HepG2 (cell line): ENCODE measurements around the gene LRRC8E. TPM values are rescaled to one million over a fixed set of nuclear protein-coding genes. Genes with fewer than 3 reads are reported as not detected.

Source experiments
- EEA1 ChIP-seq: sonication (generic); formaldehyde crosslinking; IDR thresholded peaks from 2 replicates; pipeline ENCODE4 v1.5.1; 2020; ENCODE audit warnings: mild to moderate bottlenecking, missing genetic modification reagents, borderline replicate concordance
- GATAD2A ChIP-seq: IDR thresholded peaks from 2 replicates; pipeline ENCODE4 v1.6.1; 2016
- JUN ChIP-seq: sonication (generic); formaldehyde crosslinking; IDR thresholded peaks from 2 replicates; pipeline ENCODE4 v1.4.0; 2020; ENCODE audit warnings: mild to moderate bottlenecking, missing genetic modification reagents
- KAT8 ChIP-seq: IDR thresholded peaks from 2 replicates; pipeline ENCODE4 v1.6.1; 2016; ENCODE audit warnings: missing genetic modification reagents, missing compliant biosample characterization
- SKI ChIP-seq: fragments of 450-650 bp; IDR thresholded peaks from one replicate; pipeline ENCODE4 v1.6.1; 2018; ENCODE audit warnings: mild to moderate bottlenecking; ENCODE audit not compliant: partially characterized antibody
- SRSF1 ChIP-seq: fragments of 200-400 bp; formaldehyde crosslinking; optimal IDR thresholded peaks from 2 replicates; pipeline ENCODE3; 2017; ENCODE audit warnings: mild to moderate bottlenecking, low read depth, low read length, moderate library complexity
- ZNF143 ChIP-seq: sonication (generic); formaldehyde crosslinking; IDR thresholded peaks from 2 replicates; pipeline ENCODE4 v1.4.0; 2020; ENCODE audit warnings: missing genetic modification reagents
- ZNF160 ChIP-seq: sonication (generic); formaldehyde crosslinking; IDR thresholded peaks from 2 replicates; pipeline ENCODE4 v1.8.0; 2022; ENCODE audit warnings: mild to moderate bottlenecking, inconsistent platforms, missing genetic modification reagents
- ZNF264 ChIP-seq: sonication (generic); formaldehyde crosslinking; IDR thresholded peaks from 2 replicates; pipeline ENCODE4 v1.4.0; 2020; ENCODE audit warnings: missing genetic modification reagents
- ZNF530 ChIP-seq: sonication (generic); formaldehyde crosslinking; IDR thresholded peaks from 2 replicates; pipeline ENCODE4 v1.5.0; 2020; ENCODE audit warnings: low read depth, mild to moderate bottlenecking, missing genetic modification reagents
- ZNF891 ChIP-seq: sonication (generic); formaldehyde crosslinking; IDR thresholded peaks from 2 replicates; pipeline ENCODE4 v1.5.0; 2020; ENCODE audit warnings: mild to moderate bottlenecking, missing genetic modification reagents
- ZSCAN21 ChIP-seq: sonication (generic); formaldehyde crosslinking; IDR thresholded peaks from 2 replicates; pipeline ENCODE4 v1.8.0; 2022; ENCODE audit warnings: mild to moderate bottlenecking, missing genetic modification reagents, moderate library complexity, borderline replicate concordance
- polyA plus RNA-seq, 8 experiments: library from polyadenylated mRNA; depleted of rRNA in 3 of 8; stranded (reverse) in 7 of 8; unstranded in 1 of 8; fragments of >200 nt; fragmentation: Illumina TruSeq in 4 of 8; extraction: Trizol in 4 of 8; gene quantifications; 2 replicates each; pipeline versions ENCODE4 v1.2.1 to v1.2.3, GENCODE V29; 2011 to 2016; ENCODE audit warnings: low read depth in 4 of 8, missing spikeins in 1 of 8, mixed read lengths in 1 of 8; ENCODE audit not compliant: insufficient read depth in 1 of 8
- total RNA-seq, 5 experiments: library from RNA; depleted of rRNA; stranded (reverse); fragments of >200 nt; fragmentation: Illumina TruSeq; extraction: Trizol; gene quantifications; 2 replicates each; pipeline ENCODE4 v1.2.3, GENCODE V29; 2016; ENCODE audit warnings: low read depth in 1 of 5
- TF ChIP-seq, protein P1 (sequence below): IDR thresholded peaks from 2 replicates; pipeline ENCODE4 v1.6.1; 2016
- TF ChIP-seq, protein P2 (sequence below): sonication (generic); formaldehyde crosslinking; IDR thresholded peaks from 2 replicates; pipeline ENCODE4 v1.8.0; 2023; ENCODE audit warnings: mild to moderate bottlenecking, missing genetic modification reagents
- TF ChIP-seq, protein P3 (sequence below): sonication (generic); formaldehyde crosslinking; conservative IDR thresholded peaks from 2 replicates; pipeline ENCODE4 v1.8.0; 2022; ENCODE audit warnings: missing genetic modification reagents
- TF ChIP-seq, protein P4 (sequence below): IDR thresholded peaks from 2 replicates; pipeline ENCODE4 v1.6.1; 2016; ENCODE audit warnings: control low read depth
- TF ChIP-seq, protein P5 (sequence below): sonication (generic); formaldehyde crosslinking; IDR thresholded peaks from 2 replicates; pipeline ENCODE4 v1.4.0; 2020; ENCODE audit warnings: missing genetic modification reagents, borderline replicate concordance
- TF ChIP-seq, protein P6 (sequence below): sonication (generic); formaldehyde crosslinking; IDR thresholded peaks from 2 replicates; pipeline ENCODE4 v1.4.0; 2020; ENCODE audit warnings: missing genetic modification reagents, borderline replicate concordance
- TF ChIP-seq, protein P7 (sequence below): sonication (generic); formaldehyde crosslinking; IDR thresholded peaks from 2 replicates; pipeline ENCODE4 v1.5.1; 2020; ENCODE audit warnings: missing genetic modification reagents, mild to moderate bottlenecking, borderline replicate concordance

LRRC8E gene
- total and polyA plus RNA-seq, 2 of the 13 experiments (the other 11 are each of a cell fraction or from before 2014, with no cell fraction given): 8.0 to 10.3 TPM

DNA sequence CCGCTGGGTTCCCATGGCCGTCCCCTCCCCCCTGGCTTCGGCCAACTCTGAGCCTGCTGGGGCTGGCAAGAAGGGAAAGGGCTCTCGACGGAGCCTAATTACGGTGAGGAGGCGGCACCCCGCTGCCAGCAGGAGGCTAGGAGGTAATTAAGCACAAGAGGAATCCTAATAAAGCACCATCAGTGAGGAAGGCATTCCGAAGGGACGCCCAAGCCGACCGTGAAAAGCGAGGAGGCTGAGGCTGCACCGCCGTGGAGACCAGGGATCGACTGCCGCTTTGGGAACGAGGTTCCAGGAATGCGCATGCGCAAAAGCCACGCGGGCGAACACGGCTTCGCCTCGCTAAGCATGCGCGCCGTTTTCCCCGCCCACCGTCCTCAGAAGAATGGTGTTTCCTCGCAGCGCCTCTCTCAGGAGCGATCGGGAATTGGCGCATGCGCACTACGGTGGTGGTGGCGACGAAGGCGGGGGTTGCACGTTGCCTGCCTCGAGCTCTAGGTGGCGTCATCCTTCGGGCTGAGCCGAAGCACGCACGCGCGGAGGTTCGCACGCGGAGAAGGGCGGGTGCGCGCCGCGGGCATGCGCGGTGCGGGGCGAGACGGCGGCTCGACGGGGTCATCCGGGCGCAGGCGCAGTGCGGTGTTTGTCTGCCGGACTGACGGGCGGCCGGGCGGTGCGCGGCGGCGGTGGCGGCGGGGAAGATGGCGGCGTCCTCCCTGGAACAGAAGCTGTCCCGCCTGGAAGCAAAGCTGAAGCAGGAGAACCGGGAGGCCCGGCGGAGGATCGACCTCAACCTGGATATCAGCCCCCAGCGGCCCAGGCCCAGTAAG, 15.1 kb downstream of the LRRC8E start, which contains the start of gene MAP2K7 (continued):
- TF ChIP-seq EEA1 (CRISPR knock-in tag): peak; percentile 71; the same call in 1 of the 2 replicates
- no peak; the same call in 1 of the 2 replicates for TF ChIP-seq ZNF264 (CRISPR knock-in tag)
- TF ChIP-seq, protein P1, sequence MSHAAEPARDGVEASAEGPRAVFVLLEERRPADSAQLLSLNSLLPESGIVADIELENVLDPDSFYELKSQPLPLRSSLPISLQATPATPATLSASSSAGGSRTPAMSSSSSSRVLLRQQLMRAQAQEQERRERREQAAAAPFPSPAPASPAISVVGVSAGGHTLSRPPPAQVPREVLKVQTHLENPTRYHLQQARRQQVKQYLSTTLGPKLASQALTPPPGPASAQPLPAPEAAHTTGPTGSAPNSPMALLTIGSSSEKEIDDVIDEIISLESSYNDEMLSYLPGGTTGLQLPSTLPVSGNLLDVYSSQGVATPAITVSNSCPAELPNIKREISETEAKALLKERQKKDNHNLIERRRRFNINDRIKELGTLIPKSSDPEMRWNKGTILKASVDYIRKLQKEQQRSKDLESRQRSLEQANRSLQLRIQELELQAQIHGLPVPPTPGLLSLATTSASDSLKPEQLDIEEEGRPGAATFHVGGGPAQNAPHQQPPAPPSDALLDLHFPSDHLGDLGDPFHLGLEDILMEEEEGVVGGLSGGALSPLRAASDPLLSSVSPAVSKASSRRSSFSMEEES: peak; percentile 91; the same call in 1 of the 2 replicates
- TF ChIP-seq, protein P2, sequence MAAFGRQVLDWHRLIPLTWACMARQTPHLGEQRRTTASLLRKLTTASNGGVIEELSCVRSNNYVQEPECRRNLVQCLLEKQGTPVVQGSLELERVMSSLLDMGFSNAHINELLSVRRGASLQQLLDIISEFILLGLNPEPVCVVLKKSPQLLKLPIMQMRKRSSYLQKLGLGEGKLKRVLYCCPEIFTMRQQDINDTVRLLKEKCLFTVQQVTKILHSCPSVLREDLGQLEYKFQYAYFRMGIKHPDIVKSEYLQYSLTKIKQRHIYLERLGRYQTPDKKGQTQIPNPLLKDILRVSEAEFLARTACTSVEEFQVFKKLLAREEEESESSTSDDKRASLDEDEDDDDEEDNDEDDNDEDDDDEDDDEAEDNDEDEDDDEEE: no peak
- TF ChIP-seq GATAD2A (CRISPR knock-in tag): peak; percentile 56
- TF ChIP-seq, protein P3, sequence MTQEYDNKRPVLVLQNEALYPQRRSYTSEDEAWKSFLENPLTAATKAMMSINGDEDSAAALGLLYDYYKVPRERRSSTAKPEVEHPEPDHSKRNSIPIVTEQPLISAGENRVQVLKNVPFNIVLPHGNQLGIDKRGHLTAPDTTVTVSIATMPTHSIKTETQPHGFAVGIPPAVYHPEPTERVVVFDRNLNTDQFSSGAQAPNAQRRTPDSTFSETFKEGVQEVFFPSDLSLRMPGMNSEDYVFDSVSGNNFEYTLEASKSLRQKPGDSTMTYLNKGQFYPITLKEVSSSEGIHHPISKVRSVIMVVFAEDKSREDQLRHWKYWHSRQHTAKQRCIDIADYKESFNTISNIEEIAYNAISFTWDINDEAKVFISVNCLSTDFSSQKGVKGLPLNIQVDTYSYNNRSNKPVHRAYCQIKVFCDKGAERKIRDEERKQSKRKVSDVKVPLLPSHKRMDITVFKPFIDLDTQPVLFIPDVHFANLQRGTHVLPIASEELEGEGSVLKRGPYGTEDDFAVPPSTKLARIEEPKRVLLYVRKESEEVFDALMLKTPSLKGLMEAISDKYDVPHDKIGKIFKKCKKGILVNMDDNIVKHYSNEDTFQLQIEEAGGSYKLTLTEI: no peak
- TF ChIP-seq, protein P4, sequence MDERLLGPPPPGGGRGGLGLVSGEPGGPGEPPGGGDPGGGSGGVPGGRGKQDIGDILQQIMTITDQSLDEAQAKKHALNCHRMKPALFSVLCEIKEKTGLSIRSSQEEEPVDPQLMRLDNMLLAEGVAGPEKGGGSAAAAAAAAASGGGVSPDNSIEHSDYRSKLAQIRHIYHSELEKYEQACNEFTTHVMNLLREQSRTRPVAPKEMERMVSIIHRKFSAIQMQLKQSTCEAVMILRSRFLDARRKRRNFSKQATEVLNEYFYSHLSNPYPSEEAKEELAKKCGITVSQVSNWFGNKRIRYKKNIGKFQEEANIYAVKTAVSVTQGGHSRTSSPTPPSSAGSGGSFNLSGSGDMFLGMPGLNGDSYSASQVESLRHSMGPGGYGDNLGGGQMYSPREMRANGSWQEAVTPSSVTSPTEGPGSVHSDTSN (CRISPR knock-in tag): no peak
- TF ChIP-seq ZNF143 (CRISPR knock-in tag): no peak
- TF ChIP-seq, protein P5, sequence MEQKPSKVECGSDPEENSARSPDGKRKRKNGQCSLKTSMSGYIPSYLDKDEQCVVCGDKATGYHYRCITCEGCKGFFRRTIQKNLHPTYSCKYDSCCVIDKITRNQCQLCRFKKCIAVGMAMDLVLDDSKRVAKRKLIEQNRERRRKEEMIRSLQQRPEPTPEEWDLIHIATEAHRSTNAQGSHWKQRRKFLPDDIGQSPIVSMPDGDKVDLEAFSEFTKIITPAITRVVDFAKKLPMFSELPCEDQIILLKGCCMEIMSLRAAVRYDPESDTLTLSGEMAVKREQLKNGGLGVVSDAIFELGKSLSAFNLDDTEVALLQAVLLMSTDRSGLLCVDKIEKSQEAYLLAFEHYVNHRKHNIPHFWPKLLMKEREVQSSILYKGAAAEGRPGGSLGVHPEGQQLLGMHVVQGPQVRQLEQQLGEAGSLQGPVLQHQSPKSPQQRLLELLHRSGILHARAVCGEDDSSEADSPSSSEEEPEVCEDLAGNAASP: peak; percentile 59
- TF ChIP-seq KAT8 (CRISPR knock-in tag): peak; percentile 79
- TF ChIP-seq, protein P6, sequence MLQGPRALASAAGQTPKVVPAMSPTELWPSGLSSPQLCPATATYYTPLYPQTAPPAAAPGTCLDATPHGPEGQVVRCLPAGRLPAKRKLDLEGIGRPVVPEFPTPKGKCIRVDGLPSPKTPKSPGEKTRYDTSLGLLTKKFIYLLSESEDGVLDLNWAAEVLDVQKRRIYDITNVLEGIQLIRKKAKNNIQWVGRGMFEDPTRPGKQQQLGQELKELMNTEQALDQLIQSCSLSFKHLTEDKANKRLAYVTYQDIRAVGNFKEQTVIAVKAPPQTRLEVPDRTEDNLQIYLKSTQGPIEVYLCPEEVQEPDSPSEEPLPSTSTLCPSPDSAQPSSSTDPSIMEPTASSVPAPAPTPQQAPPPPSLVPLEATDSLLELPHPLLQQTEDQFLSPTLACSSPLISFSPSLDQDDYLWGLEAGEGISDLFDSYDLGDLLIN (CRISPR knock-in tag): no peak
- TF ChIP-seq, protein P7, sequence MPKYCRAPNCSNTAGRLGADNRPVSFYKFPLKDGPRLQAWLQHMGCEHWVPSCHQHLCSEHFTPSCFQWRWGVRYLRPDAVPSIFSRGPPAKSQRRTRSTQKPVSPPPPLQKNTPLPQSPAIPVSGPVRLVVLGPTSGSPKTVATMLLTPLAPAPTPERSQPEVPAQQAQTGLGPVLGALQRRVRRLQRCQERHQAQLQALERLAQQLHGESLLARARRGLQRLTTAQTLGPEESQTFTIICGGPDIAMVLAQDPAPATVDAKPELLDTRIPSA (CRISPR knock-in tag): no peak
- TF ChIP-seq SRSF1: peak; percentile 90
- no peak; the same call in 1 of the 2 replicates for TF ChIP-seq ZNF891 (CRISPR knock-in tag)
- peak; percentile 66; the same call in 1 of the 2 replicates for TF ChIP-seq ZSCAN21 (CRISPR knock-in tag)
- peak; percentile 15 for TF ChIP-seq SKI
- no peak for TF ChIP-seq JUN
- no peak for TF ChIP-seq ZNF160 (CRISPR knock-in tag)
- TF ChIP-seq ZNF530 (CRISPR knock-in tag): no peak
